Thyroid gland (tissue), 4 donors: ENCODE data around the gene GRWD1.
"Not testable (repeated sequence)": the region's sequence is repeated elsewhere in the genome, so short reads cannot be mapped to it uniquely, and the experiment has no call there.

ENCODE experiments used
- POLR2A ChIP-seq, 2 donors: fragments of 450-650 bp; IDR thresholded peaks; one replicate each; pipeline ENCODE4 v1.6.1; 2017; ENCODE audit warnings: antibody characterized with exemption in 2 of 2, mild to moderate bottlenecking in 2 of 2, moderate library complexity in 1 of 2
- TF ChIP-seq, protein P1 (sequence below), 6 experiments: fragments of 200-600 bp in 3 of 6; fragments of 450-650 bp in 3 of 6; sonication (generic) in 3 of 6; IDR thresholded peaks; one replicate each; pipeline ENCODE4 v1.5.1; 2016 to 2019; ENCODE audit warnings: antibody characterized with exemption in 6 of 6, mild to moderate bottlenecking in 2 of 6, inconsistent platforms in 1 of 6, moderate library complexity in 1 of 6

DNA sequence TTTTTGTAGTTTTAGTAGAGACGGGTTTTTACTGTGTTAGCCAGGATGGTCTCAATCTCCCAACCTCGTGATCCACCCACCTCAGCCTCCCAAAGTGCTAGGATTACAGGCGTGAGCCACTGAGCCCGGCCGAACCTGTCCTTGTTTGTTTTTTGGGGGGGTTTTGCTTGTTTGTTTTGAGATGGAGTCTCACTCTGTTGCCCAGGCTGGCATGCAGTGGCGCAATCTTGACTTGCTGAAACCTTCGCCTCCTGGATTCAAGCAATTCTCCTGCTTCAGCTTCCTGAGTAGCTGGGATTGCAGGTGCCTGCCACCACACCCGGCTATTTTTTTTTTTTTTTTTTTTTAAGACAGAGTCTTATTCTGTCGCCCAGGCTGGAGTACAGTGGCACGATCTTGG is 40.9 kb downstream of the GRWD1 start:
- TF ChIP-seq, protein P1, sequence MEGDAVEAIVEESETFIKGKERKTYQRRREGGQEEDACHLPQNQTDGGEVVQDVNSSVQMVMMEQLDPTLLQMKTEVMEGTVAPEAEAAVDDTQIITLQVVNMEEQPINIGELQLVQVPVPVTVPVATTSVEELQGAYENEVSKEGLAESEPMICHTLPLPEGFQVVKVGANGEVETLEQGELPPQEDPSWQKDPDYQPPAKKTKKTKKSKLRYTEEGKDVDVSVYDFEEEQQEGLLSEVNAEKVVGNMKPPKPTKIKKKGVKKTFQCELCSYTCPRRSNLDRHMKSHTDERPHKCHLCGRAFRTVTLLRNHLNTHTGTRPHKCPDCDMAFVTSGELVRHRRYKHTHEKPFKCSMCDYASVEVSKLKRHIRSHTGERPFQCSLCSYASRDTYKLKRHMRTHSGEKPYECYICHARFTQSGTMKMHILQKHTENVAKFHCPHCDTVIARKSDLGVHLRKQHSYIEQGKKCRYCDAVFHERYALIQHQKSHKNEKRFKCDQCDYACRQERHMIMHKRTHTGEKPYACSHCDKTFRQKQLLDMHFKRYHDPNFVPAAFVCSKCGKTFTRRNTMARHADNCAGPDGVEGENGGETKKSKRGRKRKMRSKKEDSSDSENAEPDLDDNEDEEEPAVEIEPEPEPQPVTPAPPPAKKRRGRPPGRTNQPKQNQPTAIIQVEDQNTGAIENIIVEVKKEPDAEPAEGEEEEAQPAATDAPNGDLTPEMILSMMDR (IDR thresholded peaks at IDR 0.05), result not testable (repeated sequence)
- TF ChIP-seq POLR2A (IDR thresholded peaks at IDR 0.05), result not testable (repeated sequence)
